Activated CD4-positive, alpha-beta T cell treated with anti-CD3 and anti-CD28 coated beads, Interleukin-2, amount 10 ng/mL, durations not matched to agents 7 days and 5 days (primary cell): Measurements from ENCODE around the gene LAPTM4A. TPM values are rescaled to one million over a fixed set of nuclear protein-coding genes. Genes with fewer than 3 reads are reported as not detected.

Experiments used
- CTCF ChIA-PET: fragments of 350-600 bp; sonication (Branson Sonifier 250); formaldehyde crosslinking; loops from one replicate; lab custom pipeline; 2021; ENCODE audit warnings: antibody characterized with exemption; lab: Charles Lee
- POLR2A ChIA-PET: fragments of 350-600 bp; sonication (Branson Sonifier 250); formaldehyde crosslinking; loops from one replicate; lab custom pipeline; 2021; ENCODE audit warnings: antibody characterized with exemption; lab: Charles Lee
- DNase-seq: peaks from one replicate; pipeline ENCODE4 v3.0.0-alpha.2; 2020
- H3K27ac Mint-ChIP-seq: one replicate; pipeline ENCODE4 v1.8.0; 2021; ENCODE audit warnings: mild to moderate bottlenecking, moderate library complexity, mixed read lengths
- H3K27me3 Mint-ChIP-seq: one replicate; pipeline ENCODE4 v1.8.0; 2021; ENCODE audit warnings: mixed read lengths
- H3K36me3 Mint-ChIP-seq: one replicate; pipeline ENCODE4 v1.8.0; 2021; ENCODE audit warnings: low read depth, mixed read lengths
- H3K4me1 Mint-ChIP-seq: one replicate; pipeline ENCODE4 v1.8.0; 2021; ENCODE audit warnings: mixed read lengths
- H3K4me3 Mint-ChIP-seq: one replicate; pipeline ENCODE4 v1.8.0; 2021; ENCODE audit warnings: mild to moderate bottlenecking, moderate library complexity, mixed read lengths
- H3K9me3 Mint-ChIP-seq: one replicate; pipeline ENCODE4 v1.8.0; 2021; ENCODE audit warnings: mixed read lengths
- total RNA-seq, 2 experiments: library from RNA; stranded (reverse); gene quantifications; one replicate each; pipeline ENCODE4 v1.2.3, GENCODE V29; 2021

LAPTM4A gene
- total RNA-seq, 2 experiments from 2014 or later: 26.3 to 52.1 TPM

- ChIA-PET POLR2A (no interaction called here), CTCF (no interaction called here)
- H3K27ac Mint-ChIP-seq: no peak overlapping the region
- H3K27me3 Mint-ChIP-seq: no peaks in the 10 kb centered on the region
- no peak for DNase-seq
- H3K36me3 Mint-ChIP-seq: peaks cover 9% of the 10 kb centered on the region
- H3K9me3 Mint-ChIP-seq: peaks cover 16% of the 10 kb centered on the region
- no peak overlapping the region for H3K4me3 Mint-ChIP-seq
- no peaks in the 10 kb centered on the region for H3K4me1 Mint-ChIP-seq
Measured at GRCh38 chr2:20021405-20022009, 29.9 kb downstream of the LAPTM4A start.

- no peaks in the 10 kb centered on the region for H3K4me1 Mint-ChIP-seq
- H3K36me3 Mint-ChIP-seq: peaks cover 9% of the 10 kb centered on the region
- CTCF ChIA-PET: no interaction called here
- POLR2A ChIA-PET: no interaction called here
- H3K27ac Mint-ChIP-seq: no peak overlapping the region
- DNase-seq: no peak
- H3K9me3 Mint-ChIP-seq: peaks cover 16% of the 10 kb centered on the region
- H3K4me3 Mint-ChIP-seq: no peak overlapping the region
- H3K27me3 Mint-ChIP-seq: peaks cover 2% of the 10 kb centered on the region
Measured at GRCh38 chr2:20019747-20020146, 31.7 kb downstream of the LAPTM4A start.

- H3K4me1 Mint-ChIP-seq: no peaks in the 10 kb centered on the region
- CTCF ChIA-PET: no interaction called here
- no peak overlapping the region for H3K4me3 Mint-ChIP-seq
- H3K36me3 Mint-ChIP-seq: peaks cover 7% of the 10 kb centered on the region
- POLR2A ChIA-PET: no interaction called here
- H3K27ac Mint-ChIP-seq: no peak overlapping the region
- H3K27me3 Mint-ChIP-seq: peaks cover 12% of the 10 kb centered on the region
- H3K9me3 Mint-ChIP-seq: peaks cover 16% of the 10 kb centered on the region
- no peak for DNase-seq
Measured at GRCh38 chr2:20018601-20019152, 32.8 kb downstream of the LAPTM4A start.

- Mint-ChIP-seq H3K9me3 (peaks cover 3% of the 10 kb centered on the region), H3K27me3 (peaks cover 29% of the 10 kb centered on the region), H3K4me3 (no peak overlapping the region), H3K27ac (no peak overlapping the region), H3K36me3 (no peaks in the 10 kb centered on the region), H3K4me1 (peaks cover 12% of the 10 kb centered on the region)
- POLR2A ChIA-PET: no interaction called here
- DNase-seq: no peak
- CTCF ChIA-PET: interaction anchor here (1.6 to 2.0 kb wide), 2 partner anchors 20 to 36 kb away, joined by 6 to 8 read pairs; partner anchors contain the start of gene LAPTM4A
Measured at GRCh38 chr2:20016346-20016745, 35.1 kb downstream of the LAPTM4A start.

GRCh38 chr2:20015482-20016083, 35.8 kb downstream of the LAPTM4A start:
- POLR2A ChIA-PET: no interaction called here
- peak; percentile 18 for DNase-seq
- H3K36me3 Mint-ChIP-seq: no peaks in the 10 kb centered on the region

GRCh38 chr2:20013126-20013849, 38.1 kb downstream of the LAPTM4A start:
- Mint-ChIP-seq H3K4me1 (peaks cover 12% of the 10 kb centered on the region), H3K27ac (no peak overlapping the region), H3K36me3 (no peaks in the 10 kb centered on the region), H3K9me3 (no peaks in the 10 kb centered on the region), H3K27me3 (peaks cover 51% of the 10 kb centered on the region), H3K4me3 (peak overlapping the region; percentile 67)
- ChIA-PET POLR2A (no interaction called here), CTCF (interaction anchor here (1.1 kb wide), 1 partner anchor 80 kb away, joined by 5 read pairs; no protein-coding TSS in a partner anchor)
- no peak for DNase-seq

More at GRCh38 chr2:20015482-20016083, 35.8 kb downstream of the LAPTM4A start:
- Mint-ChIP-seq H3K9me3 (peaks cover 2% of the 10 kb centered on the region), H3K27ac (no peak overlapping the region), H3K4me3 (no peak overlapping the region), H3K4me1 (peaks cover 12% of the 10 kb centered on the region), H3K27me3 (peaks cover 36% of the 10 kb centered on the region)
- CTCF ChIA-PET: interaction anchor here (0.7 to 2.0 kb wide), 12 partner anchors 8 to 92 kb away, joined by 3 to 8 read pairs (median 4); partner anchors contain the start of gene LAPTM4A

GRCh38 chr2:20012282-20013125, 38.9 kb downstream of the LAPTM4A start, which contains the start of gene MATN3:
Gene MATN3 (minus strand): TSS chr2:20012668. CDS start chr2:20012631, 37 bp downstream.
- H3K27me3 Mint-ChIP-seq: peaks cover 56% of the 10 kb centered on the region
- H3K36me3 Mint-ChIP-seq: no peaks in the 10 kb centered on the region
- peaks cover 12% of the 10 kb centered on the region for H3K4me1 Mint-ChIP-seq
- no peak for DNase-seq
- ChIA-PET CTCF (interaction anchor here (1.1 kb wide), 1 partner anchor 79 kb away, joined by 5 read pairs; no protein-coding TSS in a partner anchor), POLR2A (no interaction called here)
- H3K9me3 Mint-ChIP-seq: no peaks in the 10 kb centered on the region
- no peak within 1 kb of the TSS for H3K27ac Mint-ChIP-seq
- H3K4me3 Mint-ChIP-seq: peak within 1 kb of the TSS; percentile 67

- Mint-ChIP-seq H3K27ac (no peak overlapping the region), H3K36me3 (no peaks in the 10 kb centered on the region), H3K27me3 (peaks cover 57% of the 10 kb centered on the region), H3K4me3 (peak overlapping the region; percentile 48), H3K9me3 (no peaks in the 10 kb centered on the region), H3K4me1 (peaks cover 12% of the 10 kb centered on the region)
- DNase-seq: no peak
- ChIA-PET CTCF (no interaction called here), POLR2A (no interaction called here)
Measured at GRCh38 chr2:20012032-20012281, 39.5 kb downstream of the LAPTM4A start.

GRCh38 chr2:20011276-20012031, 40.0 kb downstream of the LAPTM4A start:
- H3K27me3 Mint-ChIP-seq: peaks cover 57% of the 10 kb centered on the region
- H3K4me1 Mint-ChIP-seq: peaks cover 12% of the 10 kb centered on the region
- ChIA-PET CTCF (no interaction called here), POLR2A (no interaction called here)
- no peak for DNase-seq
- H3K9me3 Mint-ChIP-seq: no peaks in the 10 kb centered on the region
- no peak overlapping the region for H3K27ac Mint-ChIP-seq
- H3K4me3 Mint-ChIP-seq: peak overlapping the region; percentile 48
- no peaks in the 10 kb centered on the region for H3K36me3 Mint-ChIP-seq

- Mint-ChIP-seq H3K4me3 (no peak overlapping the region), H3K9me3 (no peaks in the 10 kb centered on the region), H3K36me3 (no peaks in the 10 kb centered on the region), H3K4me1 (peaks cover 12% of the 10 kb centered on the region), H3K27ac (no peak overlapping the region), H3K27me3 (peaks cover 46% of the 10 kb centered on the region)
- ChIA-PET POLR2A (no interaction called here), CTCF (no interaction called here)
- no peak for DNase-seq
Measured at GRCh38 chr2:20008703-20009102, 42.7 kb downstream of the LAPTM4A start.

- ChIA-PET POLR2A (no interaction called here), CTCF (interaction anchor here (1.3 kb wide), 1 partner anchor 9 kb away, joined by 3 read pairs; no protein-coding TSS in a partner anchor)
- Mint-ChIP-seq H3K27me3 (peaks cover 30% of the 10 kb centered on the region), H3K9me3 (no peaks in the 10 kb centered on the region), H3K4me1 (no peaks in the 10 kb centered on the region), H3K4me3 (no peak overlapping the region), H3K27ac (no peak overlapping the region), H3K36me3 (no peaks in the 10 kb centered on the region)
- no peak for DNase-seq
Measured at GRCh38 chr2:20005891-20006470, 45.4 kb downstream of the LAPTM4A start.
